GM19395 (cell line): ENCODE measurements around the gene ANKRD34C.
"Not testable (repeated sequence)": the region's sequence is repeated elsewhere in the genome, so short reads cannot be mapped to it uniquely, and the experiment has no call there.

ENCODE experiments used
- ATAC-seq: cut with Tn5 transposase; IDR thresholded peaks from one replicate; pipeline ENCODE4 v1.9.1; 2021; ENCODE audit warnings: mild to moderate bottlenecking, moderate library complexity; ENCODE audit not compliant: unreplicated experiment

The ANKRD34C gene

GRCh38 chr15:79310985-79311900, 28.7 kb downstream of the ANKRD34C start, which contains the start of gene TMED3:
Gene TMED3, plus strand, starts transcription at chr15:79311112. Its CDS starts 138 bp downstream, at chr15:79311250.
- peak; percentile 89 for ATAC-seq

DNA sequence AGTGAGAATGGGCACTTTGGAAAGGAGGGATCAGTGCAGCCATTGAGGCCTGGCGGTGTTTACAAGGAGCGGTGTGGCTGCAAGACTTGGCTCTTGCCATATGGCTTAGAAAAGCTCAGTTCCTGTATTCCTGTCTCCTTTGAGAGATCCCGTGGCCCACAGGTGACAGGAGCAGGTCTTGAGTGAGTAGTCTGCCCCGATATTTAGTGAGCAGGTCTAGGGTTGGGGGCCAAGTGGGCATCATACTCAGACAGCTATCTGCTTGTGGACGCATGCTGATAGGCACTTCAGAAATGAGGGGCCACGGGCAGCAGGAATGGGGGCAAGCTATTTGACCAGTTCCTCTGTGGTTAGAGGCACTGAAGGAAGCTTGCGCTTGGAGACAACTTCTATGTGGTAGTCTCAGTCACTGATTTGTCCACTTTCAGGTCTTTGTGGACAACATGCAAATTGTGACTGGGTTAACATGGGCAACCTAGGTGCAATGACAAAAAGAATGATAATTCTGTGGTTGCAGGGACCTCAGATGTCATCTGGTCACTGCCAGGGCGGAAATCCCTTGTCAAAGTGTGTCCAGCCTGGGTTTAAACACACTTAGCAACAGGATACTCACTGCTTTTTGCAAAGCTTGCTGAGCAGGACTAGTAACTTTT, 29.5 kb downstream of the ANKRD34C start:
- no peak for ATAC-seq

- no peak for ATAC-seq
Measured at GRCh38 chr15:79314186-79314585, 31.7 kb downstream of the ANKRD34C start.

- ATAC-seq: no peak
Measured at GRCh38 chr15:79314811-79315210, 32.3 kb downstream of the ANKRD34C start.

DNA sequence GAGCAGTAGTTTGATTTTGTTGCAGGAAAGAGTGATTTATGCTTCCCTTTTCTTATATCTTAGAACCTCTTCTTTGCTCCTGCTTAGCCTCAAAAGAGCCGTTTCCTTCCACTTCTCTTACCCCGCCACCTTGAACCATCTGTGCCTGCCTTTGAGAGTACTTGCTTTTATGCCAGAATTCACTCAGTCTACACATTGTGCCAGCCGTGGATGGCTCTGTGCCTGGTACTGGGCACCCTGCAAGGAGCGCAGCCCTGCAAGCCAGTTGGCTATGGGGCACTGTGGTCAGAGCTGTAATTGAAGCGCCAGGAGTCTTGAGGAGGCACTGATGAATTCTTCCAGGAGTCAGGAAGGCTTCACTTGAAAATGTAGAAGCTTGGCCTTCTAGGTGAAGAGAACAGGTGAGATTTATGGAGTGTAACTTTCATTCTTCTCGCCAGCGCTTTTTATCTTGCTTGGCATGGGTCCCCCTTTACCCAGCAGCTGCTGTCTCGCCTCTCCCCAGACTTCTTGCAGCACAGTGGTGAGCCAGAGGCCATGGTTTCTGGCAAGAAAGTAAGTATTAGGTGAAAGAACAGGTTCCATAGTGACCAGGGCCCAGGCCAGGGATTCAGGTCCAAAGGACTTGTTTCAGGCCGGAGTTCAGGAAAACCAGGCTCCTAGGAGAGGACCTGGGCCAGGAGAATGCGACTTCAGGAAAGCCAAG, 33.3 kb downstream of the ANKRD34C start:
- no peak for ATAC-seq

DNA sequence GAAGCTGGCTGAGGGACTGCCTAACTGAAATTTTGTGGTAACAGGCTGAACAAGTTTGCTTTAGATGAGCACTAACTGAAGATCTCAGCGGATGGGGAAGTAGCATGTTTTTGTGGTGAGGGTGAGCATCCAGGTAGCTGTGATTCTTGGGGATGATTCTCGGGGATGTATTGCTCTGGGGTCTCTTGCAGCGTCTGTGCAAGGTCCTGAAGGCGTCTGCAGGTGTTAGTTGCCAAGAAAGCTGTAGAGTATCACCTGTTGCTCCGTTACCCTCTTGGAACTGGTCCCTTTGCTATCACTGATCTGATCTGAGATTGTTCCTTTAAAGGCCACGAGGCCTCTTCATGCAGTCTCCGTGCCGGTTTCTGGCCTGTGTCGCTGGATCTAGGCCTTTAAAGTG, 34.3 kb downstream of the ANKRD34C start:
- ATAC-seq: no peak

DNA sequence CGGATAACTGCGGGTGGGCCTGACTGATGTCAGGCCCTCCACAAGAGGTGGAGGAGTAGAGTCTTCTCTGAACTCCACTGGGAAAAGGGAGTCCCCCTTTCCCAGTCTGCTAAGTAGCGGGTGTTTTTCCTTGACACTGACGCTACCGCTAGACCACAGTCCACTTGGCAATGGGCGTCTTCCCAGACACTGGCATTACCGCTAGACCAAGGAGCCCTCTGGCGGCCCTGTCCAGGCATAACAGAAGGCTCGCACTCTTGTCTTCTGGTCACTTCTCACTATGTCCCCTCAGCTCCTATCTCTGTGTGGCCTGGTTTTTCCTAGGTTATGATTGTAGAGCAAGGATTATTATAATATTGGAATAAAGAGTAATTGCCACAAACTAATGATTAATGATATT, 37.5 kb downstream of the ANKRD34C start:
- not testable (repeated sequence) for ATAC-seq

DNA sequence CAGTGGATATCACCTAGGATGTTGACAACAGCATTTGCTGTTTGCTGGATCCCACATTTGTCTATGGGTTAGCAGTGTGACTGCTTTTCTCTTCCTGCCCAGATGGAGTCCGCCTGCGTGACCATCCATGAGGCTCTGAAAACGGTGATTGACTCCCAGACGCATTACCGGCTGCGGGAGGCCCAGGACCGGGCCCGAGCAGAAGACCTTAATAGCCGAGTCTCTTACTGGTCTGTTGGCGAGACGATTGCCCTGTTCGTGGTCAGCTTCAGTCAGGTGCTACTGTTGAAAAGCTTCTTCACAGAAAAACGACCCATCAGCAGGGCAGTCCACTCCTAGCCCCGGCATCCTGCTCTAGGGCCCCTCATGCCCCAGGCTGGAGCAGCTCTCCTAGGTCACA, 39.4 kb downstream of the ANKRD34C start:
- ATAC-seq: no peak

- ATAC-seq: no peak
Measured at GRCh38 chr15:79322306-79322705, 39.8 kb downstream of the ANKRD34C start.

- no peak for ATAC-seq
Measured at GRCh38 chr15:79322945-79323344, 40.4 kb downstream of the ANKRD34C start.

DNA sequence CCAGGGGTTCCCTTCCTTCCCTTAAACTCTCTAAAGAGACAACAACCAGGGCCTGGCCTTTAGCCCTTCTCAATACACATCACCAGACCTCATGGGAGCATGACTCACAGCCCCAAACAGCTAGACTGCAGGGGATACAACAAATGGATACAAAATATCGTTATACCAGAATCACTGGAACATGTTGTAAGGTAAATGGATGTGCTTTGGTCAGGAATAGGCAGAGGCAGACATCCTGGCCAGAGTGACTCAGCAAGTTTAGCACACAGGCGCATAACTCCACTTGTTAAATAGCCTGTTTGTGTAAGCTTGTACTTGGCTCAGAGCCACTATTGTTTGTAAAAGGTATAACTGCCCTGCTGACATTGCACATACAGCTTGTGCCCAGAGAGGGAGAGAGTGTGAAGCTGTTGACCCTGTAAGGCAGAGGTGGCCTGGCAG, 46.7 kb downstream of the ANKRD34C start:
- ATAC-seq: no peak
